ENCODE measurements around the gene RETN.

DNA sequence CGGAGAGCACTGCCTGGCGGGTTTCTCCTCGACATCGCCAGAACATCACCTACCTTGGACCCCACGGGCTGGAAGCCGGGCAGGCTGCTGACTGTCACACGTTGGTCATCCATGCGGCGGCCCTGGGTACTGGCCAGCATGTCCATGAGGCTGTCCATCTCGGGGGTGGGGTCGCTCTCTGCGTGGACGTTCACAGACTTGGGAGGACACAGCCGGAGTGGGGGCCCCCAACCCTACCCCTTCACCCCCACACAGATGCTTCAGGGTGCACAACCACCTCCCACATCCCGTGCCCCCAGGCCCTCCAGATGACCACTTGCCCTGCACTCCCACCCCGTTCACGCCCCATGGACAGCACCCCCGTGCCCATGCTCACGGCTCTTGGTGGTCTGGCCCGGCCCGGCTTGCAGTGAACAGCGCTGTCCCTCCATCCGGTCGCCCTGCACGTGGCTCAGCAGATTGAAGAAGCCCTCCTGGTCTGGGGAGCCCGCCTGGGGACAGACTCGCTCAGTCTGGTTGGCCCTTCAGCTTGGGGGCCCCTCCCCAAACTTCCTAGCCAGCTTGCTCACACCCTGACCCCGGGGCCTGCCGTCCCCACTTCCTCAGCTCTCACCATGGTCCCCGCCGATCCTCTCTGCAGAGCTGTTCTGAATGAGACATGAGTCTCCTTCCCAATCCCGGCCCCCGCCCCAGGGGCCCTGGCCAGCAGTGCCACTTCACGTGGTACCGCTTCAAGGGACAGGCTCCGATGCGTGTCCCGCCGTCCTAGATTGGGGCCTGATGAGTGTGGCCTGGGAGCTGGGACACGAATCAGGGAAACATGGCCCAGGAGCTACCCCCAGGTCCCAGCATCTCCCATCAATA, 36.3 kb upstream of the RETN start:
- TF ChIP-seq, protein P1, sequence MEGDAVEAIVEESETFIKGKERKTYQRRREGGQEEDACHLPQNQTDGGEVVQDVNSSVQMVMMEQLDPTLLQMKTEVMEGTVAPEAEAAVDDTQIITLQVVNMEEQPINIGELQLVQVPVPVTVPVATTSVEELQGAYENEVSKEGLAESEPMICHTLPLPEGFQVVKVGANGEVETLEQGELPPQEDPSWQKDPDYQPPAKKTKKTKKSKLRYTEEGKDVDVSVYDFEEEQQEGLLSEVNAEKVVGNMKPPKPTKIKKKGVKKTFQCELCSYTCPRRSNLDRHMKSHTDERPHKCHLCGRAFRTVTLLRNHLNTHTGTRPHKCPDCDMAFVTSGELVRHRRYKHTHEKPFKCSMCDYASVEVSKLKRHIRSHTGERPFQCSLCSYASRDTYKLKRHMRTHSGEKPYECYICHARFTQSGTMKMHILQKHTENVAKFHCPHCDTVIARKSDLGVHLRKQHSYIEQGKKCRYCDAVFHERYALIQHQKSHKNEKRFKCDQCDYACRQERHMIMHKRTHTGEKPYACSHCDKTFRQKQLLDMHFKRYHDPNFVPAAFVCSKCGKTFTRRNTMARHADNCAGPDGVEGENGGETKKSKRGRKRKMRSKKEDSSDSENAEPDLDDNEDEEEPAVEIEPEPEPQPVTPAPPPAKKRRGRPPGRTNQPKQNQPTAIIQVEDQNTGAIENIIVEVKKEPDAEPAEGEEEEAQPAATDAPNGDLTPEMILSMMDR (IDR thresholded peaks at IDR 0.05; ENCODE audit: insufficient read depth, low read depth, low read length), result no peak
- TF ChIP-seq EZH2 (IDR thresholded peaks at IDR 0.05; ENCODE audit: insufficient read depth, low read length), result no peak
